Glomerular visceral epithelial cell (primary cell): Measurements from ENCODE around the gene CPB1.

Experiments used
- DNase-seq: peaks from one replicate; pipeline ENCODE4 v3.0.0-alpha.2; 2016; ENCODE audit errors: extremely low spot score

Gene CPB1

DNA sequence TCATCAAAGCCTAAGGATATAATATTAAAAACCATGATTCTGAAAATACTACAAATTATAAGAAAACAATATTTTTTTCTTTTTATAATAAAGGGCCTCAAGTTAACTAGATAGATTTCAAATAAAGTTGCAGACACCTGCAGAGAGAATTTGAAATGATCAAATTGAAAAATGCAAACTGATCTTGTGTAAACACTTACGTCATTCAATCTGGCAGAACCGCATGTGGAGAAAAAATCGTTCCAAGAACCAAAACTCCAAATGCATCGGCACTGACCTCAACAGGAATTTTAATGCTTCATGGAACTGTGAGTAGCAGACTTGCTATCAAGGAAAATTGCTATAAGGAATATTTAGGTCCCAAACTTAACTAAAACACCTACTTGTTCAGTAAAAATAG, 54.7 kb downstream of the CPB1 start:
- DNase-seq, result no peak

DNA sequence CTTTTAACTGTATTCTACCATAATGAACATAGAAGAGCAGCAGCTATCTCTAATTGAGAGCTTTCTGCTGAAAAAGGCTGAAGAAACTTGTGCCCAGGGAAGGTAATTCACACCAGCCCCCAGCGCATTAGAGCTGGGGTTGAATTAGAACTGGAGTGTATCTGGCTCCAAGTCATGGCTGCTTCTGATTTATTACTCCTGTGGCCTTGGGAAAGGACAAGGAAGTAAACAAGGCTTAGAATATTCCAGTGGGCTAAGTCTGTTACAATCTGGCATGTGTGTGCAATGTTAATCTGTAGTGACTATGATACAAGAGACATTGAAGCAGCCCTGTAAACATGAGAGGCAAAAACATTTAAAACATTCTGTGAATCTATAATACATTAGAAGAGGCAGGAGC, 55.6 kb downstream of the CPB1 start:
- DNase-seq, result no peak

DNA sequence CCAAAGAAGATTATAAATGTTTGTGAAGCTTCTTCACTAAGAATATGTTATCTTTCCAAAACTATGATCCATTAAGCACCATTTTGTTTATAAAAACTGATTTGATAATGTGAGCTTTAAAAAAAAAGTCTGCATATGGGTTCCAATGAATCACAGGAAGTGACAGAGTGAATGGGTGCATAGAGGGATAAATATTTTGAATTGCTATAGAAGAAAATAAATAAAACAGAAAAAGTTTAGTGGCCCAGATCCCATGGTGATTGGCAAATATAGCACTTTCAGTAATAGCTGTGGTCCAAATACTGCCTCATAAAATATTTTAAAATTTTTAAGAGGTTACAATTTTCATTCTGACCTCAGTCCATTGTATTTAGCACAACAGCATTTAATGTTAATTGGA, 56.6 kb downstream of the CPB1 start:
- no peak for DNase-seq

DNA sequence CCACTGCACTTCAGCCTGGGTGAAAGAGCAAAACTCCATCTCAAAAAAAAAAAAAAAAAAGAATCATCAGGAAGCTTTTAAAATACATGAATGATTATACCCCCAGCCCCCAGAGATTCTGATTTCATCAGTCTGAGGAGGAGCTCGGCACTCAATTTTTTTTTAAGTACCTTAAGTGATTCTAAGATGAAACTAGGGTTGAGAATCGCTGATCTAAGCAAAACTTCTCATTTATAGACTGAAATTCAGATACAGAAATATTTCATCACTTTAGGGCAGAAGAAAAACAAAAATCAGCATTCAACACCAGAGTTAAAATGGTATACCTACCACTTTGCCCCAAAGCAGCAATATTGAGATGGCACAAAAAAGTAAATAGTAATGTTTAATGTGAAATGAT, 62.2 kb downstream of the CPB1 start:
- DNase-seq, result no peak

DNA sequence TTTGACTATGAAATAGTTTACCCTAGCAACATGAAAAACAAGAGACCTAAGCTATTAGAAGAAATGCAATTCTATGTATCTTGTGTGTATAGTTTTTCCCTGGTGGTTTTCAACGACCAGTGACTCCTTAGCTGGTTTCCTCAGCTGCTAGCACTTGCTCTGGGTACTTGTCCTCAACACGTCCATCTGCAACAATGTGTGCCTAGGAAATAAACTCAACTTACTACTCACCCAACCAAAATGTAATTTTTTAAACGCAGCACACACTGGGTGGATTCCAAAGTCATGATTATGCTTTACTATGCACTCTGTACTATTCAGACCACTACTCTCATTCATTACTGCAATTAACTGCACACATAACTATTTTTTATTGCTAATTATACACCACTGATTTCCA, 68.5 kb downstream of the CPB1 start:
- no peak for DNase-seq

DNA sequence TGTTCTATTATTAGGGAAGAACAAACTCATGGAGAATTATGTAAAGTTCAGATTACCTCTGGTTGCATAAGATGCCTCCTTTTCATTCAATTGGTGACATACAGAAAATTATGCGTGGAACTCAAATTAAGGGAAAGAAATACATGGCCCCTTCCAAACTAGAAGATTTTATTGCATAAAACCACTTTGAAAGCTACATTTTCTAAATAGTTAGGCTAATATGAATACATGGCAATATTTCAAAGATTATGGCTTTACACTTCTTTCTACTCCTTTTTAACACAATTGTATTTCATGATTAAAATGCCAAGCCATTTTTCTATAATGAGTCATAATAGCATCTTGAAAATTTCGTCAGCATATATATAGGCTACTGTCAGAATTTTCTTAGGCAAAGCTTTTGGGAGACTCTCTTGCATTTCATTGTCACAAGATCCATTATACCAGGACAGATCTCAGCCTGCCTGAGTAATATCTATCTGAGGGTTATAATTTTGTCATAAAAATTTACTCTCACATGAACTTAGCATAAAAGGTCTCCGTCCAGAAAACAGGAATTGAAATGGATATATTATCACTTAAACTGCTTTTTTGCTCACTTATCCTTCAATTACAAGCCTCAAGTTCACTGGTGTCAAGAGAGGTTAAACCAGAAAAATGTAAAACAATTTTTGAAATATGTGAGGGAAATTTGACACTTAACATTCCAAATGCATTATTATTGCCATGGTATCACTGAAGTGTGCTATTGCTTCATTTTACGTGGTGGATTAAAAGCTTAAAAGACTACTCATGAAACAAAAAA, 74.6 kb downstream of the CPB1 start:
- DNase-seq, result peak; percentile 23

DNA sequence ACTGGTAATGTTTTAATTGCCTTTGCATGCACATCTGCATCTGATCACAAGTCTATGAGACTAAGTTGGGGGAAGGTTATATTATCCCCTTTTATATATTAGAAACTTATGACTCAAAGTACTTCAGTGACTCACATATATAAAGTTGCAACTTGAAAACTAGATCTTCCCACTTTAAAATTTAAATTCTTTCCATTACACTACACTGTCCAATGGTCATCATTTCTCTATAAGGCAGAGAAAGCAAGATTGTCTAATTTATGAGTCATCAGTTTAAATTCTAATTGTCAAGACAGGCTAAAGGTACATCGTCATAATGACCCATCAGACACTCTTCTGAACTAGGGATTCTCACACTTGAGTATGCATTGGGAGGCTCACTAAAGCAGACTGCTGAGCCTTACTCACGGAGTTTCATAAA, 75.4 kb downstream of the CPB1 start:
- peak; percentile 0 for DNase-seq

DNA sequence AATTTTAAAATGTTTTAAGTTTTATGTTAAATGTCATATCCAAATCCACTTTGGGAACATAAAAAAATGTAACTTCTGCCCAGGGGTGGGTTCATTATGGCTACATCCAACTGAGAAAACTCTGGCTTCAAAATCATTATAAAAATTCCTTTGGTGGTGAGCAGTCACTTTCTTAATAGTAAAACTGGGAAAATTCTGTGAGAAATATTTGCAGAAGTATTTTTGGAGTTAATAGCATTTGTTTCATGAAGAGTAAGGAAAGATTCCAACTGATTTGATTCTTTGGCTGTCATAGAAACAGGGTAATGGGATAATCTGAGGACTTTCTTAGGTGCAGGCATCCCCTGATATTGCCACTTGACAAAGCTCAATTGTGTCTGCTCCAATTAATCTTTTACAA, 76.3 kb downstream of the CPB1 start:
- DNase-seq, result no peak

DNA sequence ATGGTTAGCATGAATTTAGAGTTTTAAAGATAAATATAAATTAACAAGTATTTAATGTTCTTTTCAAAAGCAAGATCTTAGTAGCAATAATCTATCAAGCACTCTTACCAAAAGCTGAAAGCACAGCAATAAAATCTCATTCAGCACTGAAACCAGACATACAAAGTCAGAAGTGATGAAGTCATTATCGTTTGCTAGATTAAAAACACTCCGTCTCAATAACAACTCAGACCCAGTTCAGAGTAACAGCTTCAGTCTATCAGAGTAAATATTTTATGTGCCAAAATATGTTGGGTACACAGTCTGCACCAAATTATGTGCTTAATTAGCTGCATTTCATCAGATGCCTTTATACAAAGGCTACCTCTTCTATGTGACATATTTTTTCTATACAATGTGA, 79.1 kb downstream of the CPB1 start:
- DNase-seq, result no peak
